ENCODE measurements around the gene CD300LG.
"Not testable (repeated sequence)": the region's sequence is repeated elsewhere in the genome, so short reads cannot be mapped to it uniquely, and the experiment has no call there.

CD300LG gene

DNA sequence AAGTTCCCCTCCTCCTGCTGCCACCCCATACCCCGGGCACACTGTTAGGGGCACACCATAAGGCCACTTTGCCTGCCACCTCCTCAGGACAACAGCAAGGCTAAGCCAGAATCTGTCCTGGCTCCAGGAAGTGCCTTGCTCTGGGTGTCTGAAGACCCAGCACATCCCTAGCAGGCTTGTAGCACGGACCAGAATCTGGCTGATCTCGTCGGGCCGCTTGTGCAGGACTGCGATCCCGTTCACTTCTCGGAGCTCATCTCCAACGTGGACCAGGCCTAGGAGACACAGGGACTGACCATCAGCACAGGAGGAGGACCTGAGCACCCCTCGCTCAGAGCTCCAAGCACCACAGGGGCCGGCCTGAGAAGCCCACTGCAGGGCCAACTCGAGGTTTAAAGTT, 21.4 kb upstream of the CD300LG start:
- DNase-seq: no peak

DNA sequence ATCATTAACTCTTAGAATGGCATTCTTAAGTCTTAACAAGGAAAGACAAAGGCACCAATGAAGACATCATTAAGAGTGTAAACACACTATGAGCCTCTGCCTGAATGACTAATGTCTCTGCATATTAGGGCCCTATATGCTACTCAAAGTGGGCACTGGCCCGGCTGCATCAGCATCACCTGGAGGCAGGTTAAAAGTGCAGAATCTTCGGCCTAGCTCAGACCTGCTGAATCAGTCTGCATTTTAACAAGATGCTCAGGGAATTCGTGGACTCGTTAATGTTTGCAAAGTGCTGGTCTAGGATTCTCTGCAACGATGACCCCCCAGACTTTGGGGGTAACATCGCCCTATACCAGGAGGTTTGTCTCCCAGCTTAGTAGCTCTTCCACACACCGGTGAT, 20.8 kb upstream of the CD300LG start:
- no peak for DNase-seq

DNA sequence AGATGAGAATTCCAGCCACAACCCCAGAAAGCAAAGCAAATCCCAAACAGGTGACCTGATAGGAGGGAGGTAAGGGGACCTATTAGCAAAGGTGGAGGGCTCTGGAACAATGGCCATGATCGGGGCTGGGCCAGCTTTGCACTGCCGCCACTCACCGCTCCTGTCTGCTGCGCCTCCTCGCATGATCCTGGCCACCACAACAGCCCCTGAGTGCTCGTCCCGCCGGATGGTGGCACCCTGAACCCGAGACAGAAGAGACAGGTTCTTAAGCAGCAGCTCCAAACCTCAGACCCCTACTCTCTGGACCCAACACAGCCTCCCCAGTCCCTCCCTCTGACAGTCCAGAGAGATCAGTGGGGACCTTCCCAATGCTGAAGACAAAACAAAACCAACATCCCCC, 19.4 kb upstream of the CD300LG start:
- no peak for DNase-seq

DNA sequence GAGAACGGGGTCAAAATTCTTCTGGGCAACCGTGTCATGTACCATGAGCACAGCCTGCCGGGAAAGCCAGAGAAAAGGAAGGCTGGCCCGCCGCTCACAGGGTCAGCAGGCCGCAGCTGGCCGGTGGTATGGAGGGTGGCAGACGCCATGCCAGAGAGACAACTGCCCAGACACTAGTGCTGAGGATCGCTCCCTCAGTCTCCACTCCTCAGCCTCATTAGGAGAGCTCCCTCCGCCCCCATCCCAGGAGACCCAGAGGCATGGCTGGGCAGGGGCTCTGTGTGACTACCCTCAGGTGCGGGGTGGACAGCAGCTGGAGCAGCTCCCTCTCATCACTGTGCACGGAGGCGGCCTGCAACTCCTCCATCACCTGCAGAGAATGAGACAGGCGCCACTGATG, 17.2 kb upstream of the CD300LG start:
- no peak for DNase-seq

DNA sequence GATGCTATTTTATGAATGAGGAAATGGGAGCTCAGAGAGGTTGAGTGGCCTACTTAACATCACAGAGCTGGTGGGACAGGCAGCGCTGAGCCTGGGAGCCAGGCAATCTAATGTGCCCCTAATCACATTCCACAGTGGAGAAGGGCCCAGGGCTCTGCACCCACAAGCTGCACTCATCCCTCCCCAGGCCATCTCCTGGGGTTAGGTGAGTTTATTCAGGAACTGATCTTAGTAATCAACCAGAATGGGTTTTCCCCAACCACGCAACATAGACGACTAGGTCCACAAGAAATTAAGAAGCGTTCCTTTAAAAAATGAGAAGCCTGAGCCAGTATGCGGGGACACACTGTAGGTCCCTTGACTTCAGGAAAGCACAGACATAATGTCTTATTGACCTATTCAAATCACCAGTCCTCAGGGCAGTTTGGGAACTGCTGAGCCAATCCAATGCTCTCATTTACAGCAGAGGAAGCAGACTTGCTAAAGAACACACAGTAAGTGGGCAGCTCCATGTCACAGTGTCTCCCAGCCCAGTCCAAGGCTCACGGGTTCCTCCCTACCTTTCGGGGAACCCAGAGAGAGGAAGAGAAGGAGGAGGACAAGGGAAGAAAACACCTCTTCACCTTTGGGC, 16.4 kb upstream of the CD300LG start:
- DNase-seq: peak in 3 of 4 experiments; percentile 21 to 38 (median 29)

DNA sequence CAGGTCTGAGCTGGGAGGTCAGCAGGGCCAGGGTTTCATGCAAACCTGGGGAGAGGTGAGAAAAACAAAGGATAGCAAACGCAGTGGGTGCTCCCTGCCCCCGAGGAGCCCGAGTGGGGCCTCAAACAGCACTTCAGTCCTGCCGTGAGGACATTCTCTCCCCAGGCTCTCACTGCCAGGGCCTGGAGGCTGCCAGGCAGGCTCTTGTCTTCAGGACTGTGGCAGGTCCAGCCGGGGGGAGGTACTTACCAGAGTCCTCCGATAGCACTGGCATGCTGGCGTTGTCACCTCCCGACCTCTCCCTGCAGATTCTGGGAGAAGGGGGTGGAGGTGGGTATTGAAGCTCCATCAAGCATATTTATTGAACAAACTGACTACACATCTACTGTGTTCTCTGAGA, 15.3 kb upstream of the CD300LG start:
- DNase-seq: no peak

DNA sequence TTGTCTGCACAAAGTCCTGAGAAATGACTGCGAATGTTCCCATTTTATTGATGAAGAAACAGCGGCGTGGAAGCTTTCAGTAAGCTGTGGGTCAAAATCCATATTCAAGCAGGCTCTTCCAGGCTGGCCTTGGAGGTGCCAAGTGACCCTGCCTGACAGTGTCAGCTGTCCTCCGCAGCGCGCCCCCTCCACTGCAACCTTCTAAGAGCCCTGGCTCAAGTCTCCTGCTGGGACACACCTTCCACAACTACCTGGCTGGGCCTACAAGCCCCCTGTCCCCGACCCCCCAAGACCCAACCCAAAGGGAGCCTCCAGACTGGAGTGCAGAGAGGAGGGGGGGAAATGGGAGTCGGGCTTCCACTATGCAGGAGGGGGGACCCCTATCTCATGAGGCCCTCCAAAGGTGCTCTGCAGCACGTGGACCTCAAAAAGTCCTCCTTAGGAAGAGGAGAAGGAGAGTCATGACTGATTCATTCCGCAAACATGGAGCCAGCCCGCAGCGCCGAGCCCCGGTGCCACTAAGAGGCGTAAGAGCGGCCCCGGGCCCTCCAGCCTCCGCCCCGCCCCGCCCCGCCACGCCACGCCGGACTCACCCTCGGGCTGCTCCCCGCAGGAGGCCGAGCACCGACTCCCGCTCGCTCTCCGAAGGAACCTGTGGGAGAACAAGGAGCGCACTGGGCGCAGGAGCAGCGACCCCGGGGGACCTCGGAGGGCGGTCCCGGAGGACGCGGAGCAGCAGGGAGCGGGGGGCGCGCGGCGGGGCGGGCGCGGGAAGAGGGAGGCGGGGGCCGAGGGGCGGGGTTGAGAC, 14.6 kb upstream of the CD300LG start:
- DNase-seq: peak in 3 of 4 experiments; percentile 7 to 58 (median 47)

DNA sequence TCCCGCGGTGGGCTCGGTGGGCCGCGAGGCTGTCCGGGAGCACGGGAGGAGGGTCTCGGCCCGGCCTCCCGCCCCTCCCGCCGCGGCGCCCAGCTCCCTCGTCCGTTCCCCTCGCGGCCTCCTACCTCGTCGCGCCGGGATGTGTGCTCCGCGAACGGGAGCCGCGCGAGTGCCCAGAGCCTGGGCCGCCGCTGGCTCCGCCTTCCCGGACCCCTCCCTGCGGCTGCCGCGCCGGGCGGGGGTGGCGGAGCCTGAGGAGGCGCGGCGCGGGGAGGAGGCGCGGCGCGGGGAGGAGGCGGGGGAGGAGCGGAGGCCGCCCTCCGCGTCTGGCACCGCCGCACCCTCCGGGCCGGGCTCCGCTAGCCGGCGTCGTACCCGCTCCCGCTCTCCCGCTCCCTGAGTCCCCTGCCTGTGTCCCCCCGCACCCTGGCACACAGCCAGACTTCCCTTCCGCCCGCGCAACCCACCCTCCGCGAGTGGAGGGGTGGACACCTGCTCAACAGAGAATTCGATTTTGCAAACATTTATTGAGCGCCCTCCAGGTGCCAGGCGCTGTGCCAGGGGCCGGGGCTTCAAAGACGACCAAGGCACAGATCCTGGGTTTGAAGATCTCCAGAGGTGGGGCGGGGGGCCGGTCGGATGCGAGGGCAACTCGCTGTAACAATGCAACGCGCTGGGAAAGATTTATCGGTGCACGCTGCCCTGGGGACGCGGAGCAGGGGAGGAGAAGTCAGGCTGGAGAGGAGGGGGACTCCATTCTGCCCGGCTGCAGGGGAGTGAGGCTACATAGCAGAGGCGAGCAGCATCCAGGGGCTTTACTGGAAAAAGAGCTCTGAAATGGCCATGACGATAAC, 13.8 kb upstream of the CD300LG start, which contains the start of gene MPP3:
Gene MPP3 (minus strand): TSS at position 171 of the 854 bp plus-strand sequence. CDS start 1,240 bp downstream, outside the sequence.
- DNase-seq: peak; percentile 41 to 79 (median 58)

DNA sequence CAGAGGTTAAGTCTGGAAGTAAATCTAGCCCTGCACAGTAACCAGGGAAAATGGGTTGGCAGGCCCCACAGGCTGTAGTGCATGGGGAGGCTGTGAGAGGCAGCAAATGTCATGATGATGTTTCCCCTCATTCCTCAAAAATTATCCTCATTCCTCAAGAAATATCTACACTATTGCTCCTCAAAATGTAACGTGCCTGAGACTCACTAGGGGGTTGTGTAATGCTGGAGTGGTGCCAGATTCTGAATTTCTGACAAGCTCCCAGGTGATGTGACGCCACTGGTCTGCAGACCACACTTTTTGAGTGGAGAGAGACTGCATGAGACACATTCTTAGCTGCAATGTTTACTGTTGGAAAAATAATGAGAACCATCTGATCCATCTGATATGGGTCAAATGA, 12.9 kb upstream of the CD300LG start:
- no peak for DNase-seq

DNA sequence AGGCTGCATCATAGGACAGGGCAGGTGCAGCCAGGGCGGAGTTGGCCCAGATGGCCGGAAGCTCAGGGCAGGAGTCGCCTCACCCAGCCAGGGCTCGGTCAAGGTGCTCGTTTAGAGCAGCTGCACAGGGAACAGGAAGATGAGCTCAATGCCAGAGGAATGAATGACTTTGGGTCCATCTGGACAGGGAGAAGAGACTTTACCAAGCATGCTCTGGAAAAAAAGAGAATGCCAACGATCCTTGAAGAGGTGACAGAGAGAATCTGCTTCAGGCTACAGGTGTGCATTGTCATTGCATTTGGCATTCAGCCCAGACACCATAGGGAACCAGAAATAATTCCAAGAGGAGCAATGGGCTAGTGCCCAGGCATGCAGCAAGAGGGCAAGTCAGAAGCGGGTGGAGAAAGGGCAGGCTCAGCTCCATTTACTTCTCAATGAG, 7.3 kb upstream of the CD300LG start:
- DNase-seq: no peak

DNA sequence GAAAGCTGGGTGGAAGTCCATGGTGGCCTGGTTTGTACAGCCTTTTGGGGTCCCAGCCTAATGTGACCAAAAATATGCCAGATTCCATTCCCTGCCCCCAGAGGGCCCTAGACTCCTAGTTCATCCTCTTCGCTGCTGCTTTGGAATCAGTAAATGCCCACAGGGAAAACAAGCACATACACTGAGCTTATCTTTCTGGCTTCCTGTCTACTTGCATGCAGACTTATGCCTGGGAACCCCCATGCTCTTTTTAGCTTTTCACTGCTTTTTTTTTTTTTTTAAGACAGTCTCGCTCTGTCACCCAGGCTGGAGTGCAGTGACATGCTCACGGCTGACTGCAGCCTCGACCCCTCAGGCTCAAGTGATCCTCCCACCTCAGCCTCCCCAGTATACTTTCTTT, 6.2 kb upstream of the CD300LG start:
- no peak for DNase-seq

DNA sequence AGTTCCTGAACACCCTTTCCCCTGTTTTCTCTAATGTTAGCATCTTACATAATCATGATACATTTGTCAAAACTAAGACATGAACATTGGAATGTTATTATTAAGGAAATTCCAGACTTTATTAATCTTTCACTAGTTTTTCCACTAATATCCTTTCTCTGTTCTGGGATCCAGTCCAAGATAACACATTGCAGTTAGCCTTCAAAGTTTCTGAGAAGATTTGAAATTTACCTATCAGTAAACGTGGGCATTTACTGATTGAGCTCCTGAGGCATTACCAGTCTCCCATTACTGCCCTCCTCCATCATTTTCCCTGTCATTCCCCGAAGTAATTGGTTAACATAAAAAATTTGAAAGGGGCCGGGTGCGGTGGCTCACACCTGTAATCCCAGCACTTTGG, 5.7 kb upstream of the CD300LG start:
- DNase-seq: no peak

DNA sequence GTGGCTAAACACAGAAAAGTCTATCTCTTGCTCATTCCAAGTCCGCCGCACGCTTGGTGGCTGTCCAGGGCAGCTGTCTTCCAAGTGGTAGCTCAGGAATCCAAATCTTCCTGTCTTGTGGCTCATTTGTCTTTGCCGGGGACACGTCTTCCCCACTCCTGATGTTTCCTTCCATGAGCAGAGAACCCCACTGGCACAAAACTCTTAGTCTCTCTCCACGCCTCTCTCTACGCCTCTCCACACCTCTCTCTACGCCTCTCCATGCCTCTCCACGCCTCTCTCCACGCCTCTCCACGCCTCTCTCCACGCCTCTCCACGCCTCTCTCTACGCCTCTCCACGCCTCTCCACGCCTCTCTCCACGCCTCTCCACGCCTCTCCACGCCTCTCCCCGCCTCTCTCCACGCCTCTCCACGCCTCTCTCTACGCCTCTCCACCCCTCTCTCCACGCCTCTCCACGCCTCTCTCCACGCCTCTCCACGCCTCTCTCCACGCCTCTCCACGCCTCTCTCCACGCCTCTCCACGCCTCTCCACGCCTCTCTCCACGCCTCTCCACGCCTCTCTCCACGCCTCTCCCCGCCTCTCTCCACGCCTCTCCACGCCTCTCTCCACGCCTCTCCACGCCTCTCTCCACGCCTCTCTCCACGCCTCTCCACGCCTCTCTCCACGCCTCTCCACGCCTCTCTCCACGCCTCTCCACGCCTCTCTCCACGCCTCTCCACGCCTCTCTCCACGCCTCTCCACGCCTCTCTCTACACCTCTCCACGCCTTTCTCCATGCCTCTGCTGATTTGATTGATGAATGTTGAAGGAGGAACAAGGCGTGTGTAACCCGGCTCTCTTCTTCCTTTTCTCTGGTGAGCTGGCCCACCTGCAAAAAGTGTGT, 4.6 kb upstream of the CD300LG start:
- DNase-seq: not testable (repeated sequence)

DNA sequence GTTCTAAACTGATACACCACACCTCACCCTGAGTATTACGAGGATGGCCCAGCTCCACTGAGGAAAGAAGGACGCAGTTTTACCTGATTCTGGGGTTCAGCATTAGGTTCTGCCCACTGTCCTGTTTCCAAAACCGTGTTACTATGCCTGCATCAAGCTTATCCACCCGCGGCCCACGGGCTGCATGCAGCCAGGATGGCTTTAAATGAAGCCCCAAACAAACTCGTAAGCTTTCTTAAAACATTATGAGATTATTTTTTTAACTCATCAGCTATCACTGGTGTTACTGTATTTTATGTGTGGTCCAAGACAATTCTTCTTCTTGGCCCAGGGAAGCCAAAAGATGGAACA, 4.0 kb upstream of the CD300LG start:
- no peak for DNase-seq

DNA sequence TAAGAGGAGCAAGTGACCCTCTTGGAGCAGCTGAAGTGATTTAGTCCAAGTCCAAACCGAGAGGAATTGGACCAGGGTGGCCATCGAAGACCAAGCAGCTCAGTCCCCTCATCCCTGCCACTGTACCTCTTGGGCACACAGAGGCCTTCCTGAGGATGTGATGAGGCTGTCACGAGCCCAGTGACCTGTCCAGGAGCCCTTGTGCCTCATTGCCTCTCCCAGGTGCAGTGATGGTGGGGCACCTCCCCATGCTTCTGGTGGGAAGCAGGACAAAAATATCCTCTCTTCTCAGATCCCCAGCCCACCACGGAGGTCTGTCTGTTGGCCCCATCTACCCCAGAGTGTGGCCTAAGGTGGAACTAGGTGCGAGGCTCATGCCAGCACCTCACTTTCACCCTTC, 2.7 kb upstream of the CD300LG start:
- no peak for DNase-seq

DNA sequence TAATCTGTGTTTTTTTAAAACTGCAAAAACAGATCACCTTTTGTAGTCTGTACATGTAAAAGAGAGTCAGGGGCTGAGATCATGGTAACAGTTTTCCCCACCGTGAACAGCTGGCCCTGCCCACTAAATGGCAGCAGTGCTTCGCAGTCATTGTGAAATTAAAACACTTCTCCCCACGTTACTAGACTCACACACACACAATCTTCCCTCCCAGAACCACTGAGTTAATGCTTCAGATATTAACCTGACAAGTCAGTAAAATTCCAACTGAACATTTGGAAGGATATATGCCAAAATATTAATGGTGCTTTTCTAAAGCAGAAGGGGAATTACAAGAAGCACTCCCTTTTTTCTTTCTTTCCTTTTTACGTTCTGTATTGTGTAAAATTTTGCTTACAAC, 1.2 kb upstream of the CD300LG start:
- no peak for DNase-seq

DNA sequence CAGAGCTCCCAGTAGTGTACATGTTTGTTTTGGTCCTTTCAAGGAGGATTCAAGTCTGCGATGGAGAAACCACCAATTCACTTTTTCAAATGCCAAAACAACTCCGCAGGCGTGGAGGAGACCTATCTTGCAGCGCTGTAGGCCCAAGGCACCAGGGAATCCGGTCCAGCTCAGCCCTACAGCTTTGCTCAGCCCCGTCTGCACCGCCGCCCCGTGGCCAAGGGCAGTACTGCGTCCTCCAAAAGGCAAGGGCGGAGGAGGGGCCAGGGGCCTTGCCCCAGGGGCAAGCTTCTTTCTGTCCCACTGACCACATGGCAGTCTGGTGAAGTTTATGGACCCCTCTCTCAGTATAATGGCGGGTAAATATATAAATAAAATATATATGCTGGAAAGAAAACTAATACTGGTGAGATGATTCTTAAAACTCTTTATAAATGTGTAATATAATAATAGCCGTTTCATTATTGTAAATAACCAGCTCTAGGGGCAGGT, 709 bp upstream of the CD300LG start:
- DNase-seq: peak; percentile 79 to 91 (median 88)

DNA sequence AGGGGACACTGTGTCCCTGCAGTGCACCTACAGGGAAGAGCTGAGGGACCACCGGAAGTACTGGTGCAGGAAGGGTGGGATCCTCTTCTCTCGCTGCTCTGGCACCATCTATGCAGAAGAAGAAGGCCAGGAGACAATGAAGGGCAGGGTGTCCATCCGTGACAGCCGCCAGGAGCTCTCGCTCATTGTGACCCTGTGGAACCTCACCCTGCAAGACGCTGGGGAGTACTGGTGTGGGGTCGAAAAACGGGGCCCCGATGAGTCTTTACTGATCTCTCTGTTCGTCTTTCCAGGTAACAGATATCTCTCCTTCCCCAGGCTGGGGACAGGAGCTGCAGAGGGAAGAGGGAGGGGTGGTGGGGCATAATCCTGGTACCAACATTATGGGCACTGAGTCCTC, 1.6 kb downstream of the CD300LG start:
- DNase-seq: no peak

DNA sequence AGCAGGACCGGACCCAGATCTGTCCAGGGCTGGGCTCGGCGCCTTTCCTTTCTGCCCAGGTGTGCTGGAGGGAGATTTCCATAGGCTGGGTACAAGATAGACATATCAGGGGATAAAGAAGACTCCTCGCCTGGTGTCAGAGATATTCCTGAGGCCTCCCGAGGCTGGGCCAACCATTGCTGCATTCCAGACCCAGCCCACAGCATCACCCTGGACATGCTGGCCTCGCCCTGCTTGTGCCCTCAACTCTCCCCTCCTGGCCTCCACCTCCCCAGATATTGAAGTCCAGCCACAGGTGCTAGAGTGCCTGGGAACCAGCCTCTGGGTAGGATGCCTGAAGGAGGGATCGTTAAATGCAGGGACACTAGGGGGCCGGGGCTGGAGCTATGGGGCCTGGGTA, 2.1 kb downstream of the CD300LG start:
- no peak for DNase-seq

DNA sequence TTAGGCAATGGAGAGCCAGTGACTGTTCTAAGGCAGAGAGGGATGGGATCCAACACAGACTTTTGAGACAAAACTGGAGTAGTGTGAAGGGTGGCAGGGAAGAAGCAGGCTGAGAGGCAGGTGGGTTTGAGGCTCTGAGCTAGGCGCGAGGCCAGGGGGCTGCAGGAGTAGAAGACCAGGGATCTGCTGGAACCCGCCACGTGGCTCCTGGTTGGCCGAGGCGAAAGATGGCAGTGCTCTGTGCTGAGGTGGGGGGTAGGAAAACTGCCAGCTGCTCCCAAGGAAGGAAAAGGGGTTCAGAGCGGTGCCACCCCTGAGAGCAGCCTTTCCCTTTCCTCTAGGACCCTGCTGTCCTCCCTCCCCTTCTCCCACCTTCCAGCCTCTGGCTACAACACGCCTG, 5.6 kb downstream of the CD300LG start:
- DNase-seq: no peak

DNA sequence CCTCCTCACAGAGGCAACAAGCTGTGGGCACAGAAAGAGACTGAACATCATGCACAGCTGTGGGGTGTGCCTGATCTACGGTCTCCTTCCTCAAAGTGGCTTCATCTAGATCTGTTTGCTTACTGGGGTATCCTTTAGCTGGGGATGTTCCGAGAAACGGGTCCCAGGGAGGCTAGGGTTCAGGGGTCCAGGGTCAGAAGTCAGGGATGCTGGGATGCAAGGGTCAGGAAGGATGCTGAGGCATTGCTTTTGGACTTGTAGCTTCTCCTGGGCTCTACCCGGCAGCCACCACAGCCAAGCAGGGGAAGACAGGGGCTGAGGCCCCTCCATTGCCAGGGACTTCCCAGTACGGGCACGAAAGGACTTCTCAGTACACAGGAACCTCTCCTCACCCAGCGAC, 6.6 kb downstream of the CD300LG start:
- DNase-seq: no peak

DNA sequence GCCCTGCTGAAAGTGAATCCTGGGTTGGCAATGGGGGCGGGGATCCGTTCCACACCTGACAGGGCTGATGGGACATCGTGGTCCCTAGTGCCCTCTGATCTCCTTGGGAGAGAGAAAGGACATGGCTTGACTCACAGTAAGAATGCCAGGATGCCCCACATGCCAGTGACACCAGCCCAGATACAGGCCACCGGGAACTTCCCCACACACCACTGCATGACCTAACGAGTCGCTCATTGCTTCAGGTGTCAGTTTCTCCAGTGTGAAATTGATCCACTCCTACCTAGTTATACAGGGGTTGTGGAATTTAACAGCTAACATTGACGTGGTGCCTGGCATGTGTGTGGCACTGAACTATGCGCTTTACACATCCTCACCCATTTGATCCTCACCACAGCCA, 7.5 kb downstream of the CD300LG start:
- no peak for DNase-seq
